HCT116 (cell line): ENCODE data around the gene MBNL2. TPM values are rescaled to one million over a fixed set of nuclear protein-coding genes. Genes with fewer than 3 reads are reported as not detected.

ENCODE experiments used
- ATAC-seq: fragments of 200-7000 bp; cut with Tn5 transposase; 2 replicates; pipeline ENCODE4 v1.9.1; 2020; ENCODE audit warnings: mild to moderate bottlenecking, moderate library complexity
- BruUV-seq: library from RNA; stranded (reverse); fragments of 400-500 nt; replicated peaks from 2 replicates; lab custom pipeline; 2021; lab: Mats Ljungman, UMichigan
- CTCF ChIA-PET: fragments of 300-600 bp; sonication (Branson Sonifier 250); formaldehyde crosslinking; loops from one replicate; lab custom pipeline; 2021; ENCODE audit warnings: antibody characterized with exemption; lab: Charles Lee
- POLR2A ChIA-PET: fragments of 300-600, 350-600 bp; sonication (Branson Sonifier 250); formaldehyde crosslinking; loops from one replicate; lab custom pipeline; 2021; ENCODE audit warnings: antibody characterized with exemption; lab: Charles Lee
- RAD21 ChIA-PET, 2 experiments: fragments of 300-600 bp; sonication (Branson Sonifier 250); formaldehyde crosslinking; loops; one replicate each; lab custom pipeline; 2023; ENCODE audit warnings: low total read pairs in 2 of 2; ENCODE audit not compliant: uncharacterized antibody in 2 of 2, unreplicated experiment in 2 of 2, low non-redundant PET in 1 of 2; lab: Charles Lee
- DNase-seq: peaks from one replicate; pipeline ENCODE4 v3.0.0-alpha.2; 2010; ENCODE audit warnings: low read depth, low spot score
- H2AFZ ChIP-seq: fragments of 200-600 bp; shearing (Covaris generic), sonication (generic); 2 replicates; pipeline ENCODE4 v1.6.1; 2017; ENCODE audit warnings: low read depth, mixed run types, mixed read lengths, antibody characterized with exemption, low read length; ENCODE audit not compliant: poor library complexity, severe bottlenecking
- H3K27ac ChIP-seq: 2 replicates; pipeline ENCODE4 v1.5.1; 2012; ENCODE audit warnings: low read depth, low read length
- H3K27me3 ChIP-seq: fragments of 200-600 bp; sonication (generic); 2 replicates; pipeline ENCODE4 v1.6.1; 2016; ENCODE audit warnings: mixed run types, low read length, mixed read lengths; ENCODE audit not compliant: insufficient read depth
- H3K36me3 ChIP-seq, 2 experiments: fragments of 200-500 bp in 1 of 2; fragments of 200-600 bp in 1 of 2; sonication (Bioruptor generic) in 1 of 2; sonication (generic) in 1 of 2; 2 replicates each; pipeline versions ENCODE4 v1.5.1 to v1.6.1; 2014 to 2016; ENCODE audit warnings: low read length in 2 of 2, inconsistent platforms in 1 of 2, mixed read lengths in 1 of 2, mixed run types in 1 of 2; ENCODE audit not compliant: insufficient read depth in 2 of 2, control insufficient read depth in 1 of 2
- H3K4me1 ChIP-seq, 2 experiments: fragments of 200-600 bp in 1 of 2; sonication (generic) in 1 of 2; 2 replicates each; pipeline versions ENCODE4 v1.5.1 to v1.6.1; 2012 to 2017; ENCODE audit warnings: low read length in 2 of 2, inconsistent platforms in 1 of 2, mild to moderate bottlenecking in 1 of 2, mixed read lengths in 1 of 2, mixed run types in 1 of 2, moderate library complexity in 1 of 2; ENCODE audit not compliant: insufficient read depth in 2 of 2, control insufficient read depth in 1 of 2
- H3K4me2 ChIP-seq: fragments of 200-600 bp; sonication (generic); 2 replicates; pipeline ENCODE4 v1.6.1; 2017; ENCODE audit warnings: mixed run types, low read length, mixed read lengths
- H3K4me3 ChIP-seq, 2 experiments: fragments of 200-600 bp in 1 of 2; sonication (generic) in 1 of 2; replicated peaks in 1 of 2; 2 replicates each; pipeline ENCODE4 v1.5.1; 2011 to 2016; ENCODE audit warnings: low read length in 2 of 2, control low read depth in 1 of 2, low read depth in 1 of 2, mild to moderate bottlenecking in 1 of 2, mixed read lengths in 1 of 2, mixed run types in 1 of 2
- H3K79me2 ChIP-seq: fragments of 200-600 bp; sonication (generic); 2 replicates; pipeline ENCODE4 v1.6.1; 2017; ENCODE audit warnings: mild to moderate bottlenecking, mixed run types, low read length, moderate library complexity, mixed read lengths; ENCODE audit not compliant: insufficient read depth
- H3K9ac ChIP-seq: fragments of 200-600 bp; sonication (generic); 2 replicates; pipeline ENCODE4 v1.6.1; 2016; ENCODE audit warnings: low read length, mixed read lengths
- H3K9me2 ChIP-seq: fragments of 200-600 bp; sonication (generic), shearing (Covaris generic); 2 replicates; pipeline ENCODE4 v1.6.1; 2017; ENCODE audit warnings: mixed run types, mild to moderate bottlenecking, moderate library complexity; ENCODE audit not compliant: insufficient read depth
- H3K9me3 ChIP-seq, 2 experiments: fragments of 200-500 bp in 1 of 2; fragments of 200-600 bp in 1 of 2; sonication (Bioruptor generic) in 1 of 2; sonication (generic) in 1 of 2; 2 replicates each; pipeline ENCODE4 v1.6.1; 2014 to 2017; ENCODE audit warnings: low read length in 2 of 2, mixed read lengths in 2 of 2, inconsistent platforms in 1 of 2, low read depth in 1 of 2, mild to moderate bottlenecking in 1 of 2, mixed run types in 1 of 2, moderate library complexity in 1 of 2; ENCODE audit not compliant: control insufficient read depth in 1 of 2, insufficient read depth in 1 of 2
- H4K20me1 ChIP-seq: fragments of 200-600 bp; sonication (generic), shearing (Covaris generic); 2 replicates; pipeline ENCODE4 v1.6.1; 2017; ENCODE audit warnings: mixed run types, mild to moderate bottlenecking, moderate library complexity; ENCODE audit not compliant: insufficient read depth
- ATF3 ChIP-seq: IDR thresholded peaks from 2 replicates; pipeline ENCODE4 v1.6.1; 2012
- CBX3 ChIP-seq: IDR thresholded peaks from 2 replicates; pipeline ENCODE4 v1.6.1; 2012; ENCODE audit warnings: low read depth
- EGR1 ChIP-seq: IDR thresholded peaks from 2 replicates; pipeline ENCODE4 v1.6.1; 2012; ENCODE audit warnings: low read depth
- EZH2 ChIP-seq: fragments of 200-600 bp; sonication (generic); IDR thresholded peaks from 2 replicates; pipeline ENCODE4 v1.6.1; 2017; ENCODE audit warnings: antibody characterized with exemption, mixed run types
- EZH2phosphoT487 ChIP-seq: fragments of 200-600 bp; IDR thresholded peaks from 2 replicates; pipeline ENCODE4 v1.6.1; 2018; ENCODE audit warnings: antibody characterized with exemption, borderline replicate concordance
- JUND ChIP-seq: IDR thresholded peaks from 2 replicates; pipeline ENCODE4 v1.6.1; 2012
- POLR2A ChIP-seq: IDR thresholded peaks from 2 replicates; pipeline ENCODE4 v1.7.0; 2011; ENCODE audit warnings: borderline replicate concordance; ENCODE audit not compliant: insufficient read depth, insufficient read length; ENCODE audit errors: extremely low read depth
- POLR2AphosphoS5 ChIP-seq: IDR thresholded peaks from 2 replicates; pipeline ENCODE4 v1.6.1; 2011; ENCODE audit warnings: mild to moderate bottlenecking, low read depth, low read length, moderate library complexity
- RAD21 ChIP-seq: IDR thresholded peaks from 2 replicates; pipeline ENCODE4 v1.6.1; 2012; ENCODE audit warnings: low read depth, mild to moderate bottlenecking
- REST ChIP-seq: IDR thresholded peaks from 2 replicates; pipeline ENCODE4 v1.6.1; 2012; ENCODE audit warnings: low read depth
- SRF ChIP-seq: IDR thresholded peaks from 2 replicates; pipeline ENCODE4 v1.6.1; 2012; ENCODE audit warnings: low read depth
- TCF7L2 ChIP-seq: IDR thresholded peaks from 2 replicates; pipeline ENCODE4 v1.7.0; 2011; ENCODE audit warnings: borderline replicate concordance, inconsistent platforms; ENCODE audit not compliant: insufficient read depth, insufficient read length; ENCODE audit errors: extremely low read depth
- YY1 ChIP-seq: IDR thresholded peaks from 2 replicates; pipeline ENCODE4 v1.6.1; 2011; ENCODE audit warnings: low read length, low read depth, moderate library complexity, mild to moderate bottlenecking; ENCODE audit not compliant: insufficient replicate concordance; ENCODE audit errors: extremely low read depth
- ZBTB33 ChIP-seq: IDR thresholded peaks from 2 replicates; pipeline ENCODE4 v1.6.1; 2011; ENCODE audit warnings: mild to moderate bottlenecking, low read length, moderate library complexity; ENCODE audit not compliant: insufficient replicate concordance; ENCODE audit errors: extremely low read depth
- intact Hi-C: fragments of 100-400 bp; cut with micrococcal nuclease; formaldehyde crosslinking; loops from 2 replicates; pipeline ENCODE4 v1.10.0; 2022
- total RNA-seq: library from RNA; stranded (reverse); gene quantifications from one replicate; pipeline ENCODE4 v1.2.1, GENCODE V29; 2021; ENCODE audit not compliant: unreplicated experiment

The MBNL2 gene
- total RNA-seq, 1 experiment from 2014 or later, result 73.9 TPM

- Histone ChIP-seq H3K27me3 (no peaks in the 10 kb centered on the region), H3K9me2 (no peaks in the 10 kb centered on the region), H3K27ac (no peak overlapping the region), H3K9ac (no peak overlapping the region), H4K20me1 (no peaks in the 10 kb centered on the region), H3K4me3 (no peak overlapping the region), H3K9me3 (no peaks in the 10 kb centered on the region), H3K4me2 (no peak overlapping the region), H3K4me1 (peaks cover 0 to 3% of the 10 kb centered on the region in 2 experiments; a peak in 1 of 4 replicates), H3K79me2 (no peaks in the 10 kb centered on the region), H3K36me3 (no peaks in the 10 kb centered on the region), H2AFZ (no peak overlapping the region)
- intact Hi-C loops, result no loop called here
- ChIA-PET RAD21 (no interaction called here), POLR2A (no interaction called here), CTCF (no interaction called here)
- DNase-seq (no peak), ATAC-seq (no peak)
- no TSS peak for BruUV-seq
- TF ChIP-seq POLR2A (no peak), EZH2 (no peak), EGR1 (no peak), RAD21 (no peak), ZBTB33 (no peak), EZH2phosphoT487 (no peak), TCF7L2 (no peak), REST (no peak), JUND (no peak), CBX3 (no peak), SRF (no peak), ATF3 (no peak), POLR2AphosphoS5 (no peak), YY1 (no peak)
These were observed 203.5 kb downstream of the MBNL2 start for GRCh38 chr13:97425590-97425989.
